Activated CD4-positive, CD25-positive, alpha-beta regulatory T cell treated with anti-CD3 and anti-CD28 coated beads, Interleukin-2, amount 50 U/mL, for 72 hours (primary cell): Measurements from ENCODE around the gene USP21.

Source experiments
- DNase-seq: peaks from one replicate; pipeline ENCODE4 v3.0.0; 2021

The USP21 gene

DNA sequence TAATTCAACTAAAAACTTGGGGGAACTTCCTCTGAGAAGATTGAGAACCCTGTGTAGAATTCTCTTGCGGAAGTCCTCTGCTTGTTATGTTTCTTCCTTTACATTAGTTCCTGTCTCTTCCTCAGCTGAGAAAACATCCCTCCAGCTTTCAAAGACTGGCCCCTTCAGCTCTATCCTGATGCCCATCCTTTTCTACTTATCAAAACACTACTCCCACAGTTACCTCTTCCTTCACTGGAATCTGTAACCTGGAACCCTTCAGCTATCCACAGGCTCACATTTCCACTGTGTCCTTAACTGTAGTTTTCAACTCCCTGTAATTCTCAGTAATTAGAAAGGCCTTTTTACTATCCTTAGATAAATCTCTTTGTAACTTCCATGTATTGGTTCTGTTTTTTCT, 20.9 kb upstream of the USP21 start:
- no peak for DNase-seq

DNA sequence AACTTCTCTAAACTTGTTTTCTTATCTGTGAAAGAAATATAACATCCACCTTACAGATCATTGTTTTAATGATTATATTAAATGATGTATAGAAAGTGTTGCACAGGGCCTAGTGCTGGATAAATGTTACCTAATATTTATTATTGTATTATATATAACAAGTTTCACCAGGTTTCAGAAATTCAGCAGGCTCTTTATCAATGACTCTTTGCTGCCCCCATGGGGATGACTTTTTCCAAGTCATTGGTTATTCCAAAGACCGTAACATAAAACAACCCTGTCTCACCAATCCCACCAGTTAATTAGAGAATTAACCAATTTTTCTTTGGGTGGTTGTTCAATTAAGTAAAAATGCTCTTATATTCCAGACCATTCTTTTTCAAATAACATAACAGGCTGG, 19.5 kb upstream of the USP21 start:
- DNase-seq: no peak

DNA sequence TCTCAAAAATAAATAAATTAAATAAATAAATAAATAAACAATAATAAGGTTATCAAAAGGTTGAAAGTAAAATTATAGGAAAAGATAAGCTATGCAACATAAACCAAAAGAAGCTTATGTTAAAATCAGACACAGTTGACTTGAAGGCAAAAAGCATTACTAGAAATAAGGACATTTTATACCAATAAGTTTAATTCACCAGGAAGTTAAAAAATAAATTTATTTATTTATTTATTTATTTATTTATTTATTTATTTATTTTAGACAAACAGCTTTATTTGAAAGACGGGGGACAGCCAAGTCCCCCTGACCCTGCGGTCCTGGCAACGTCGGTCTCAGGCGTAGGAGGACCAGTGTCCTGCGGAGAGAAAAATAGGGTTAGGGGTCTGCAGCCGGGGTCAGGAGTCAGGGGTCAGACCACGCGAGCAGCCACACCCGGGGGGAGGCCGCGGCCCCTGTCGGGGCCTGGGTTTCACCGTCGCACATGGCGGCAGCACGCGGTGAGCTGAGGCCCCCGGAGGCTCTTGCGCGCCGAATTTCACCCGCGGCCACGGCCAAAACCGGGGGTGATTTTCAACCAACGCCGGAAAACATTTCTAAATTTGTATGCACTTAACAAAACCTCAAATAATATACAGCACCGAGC, 18.4 kb upstream of the USP21 start:
- no peak for DNase-seq

DNA sequence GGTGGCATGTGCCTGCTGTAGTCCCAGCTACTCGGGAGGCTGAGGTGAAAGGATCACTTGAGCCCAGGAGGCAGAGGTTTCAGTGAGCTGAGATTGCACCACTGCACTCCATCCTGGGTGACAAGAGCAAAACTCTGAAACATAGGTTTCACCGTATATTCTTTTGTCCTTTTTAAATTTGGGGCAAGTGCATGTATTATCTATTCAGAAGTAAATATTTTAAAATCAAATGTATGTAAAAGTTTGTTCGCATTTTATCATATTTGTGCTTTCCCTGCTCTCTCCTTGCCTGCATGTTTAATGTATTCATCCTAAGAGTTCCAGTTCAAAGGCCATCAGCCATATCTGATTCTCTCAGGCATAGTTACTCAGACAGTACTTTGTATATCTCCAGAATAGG, 13.5 kb upstream of the USP21 start:
- DNase-seq: no peak

DNA sequence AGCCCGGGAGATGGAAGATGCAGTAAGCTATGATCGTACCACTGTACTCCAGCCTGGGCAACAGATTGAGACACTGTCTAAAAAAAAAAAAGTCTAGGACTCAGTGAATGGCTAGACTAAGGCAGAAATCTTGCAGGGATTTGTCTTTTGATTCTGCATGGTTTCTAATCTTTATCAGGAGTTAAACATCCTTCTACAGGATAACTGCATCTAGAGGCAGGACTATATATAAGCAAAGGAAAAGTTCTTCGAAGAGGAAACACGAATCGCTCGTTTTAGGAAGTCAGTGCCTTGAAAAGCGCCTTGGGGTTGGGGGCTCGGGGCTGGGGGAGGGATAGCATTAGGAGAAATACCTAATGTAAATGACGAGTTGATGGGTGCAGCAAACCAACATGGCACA, 6.1 kb upstream of the USP21 start:
- no peak for DNase-seq

DNA sequence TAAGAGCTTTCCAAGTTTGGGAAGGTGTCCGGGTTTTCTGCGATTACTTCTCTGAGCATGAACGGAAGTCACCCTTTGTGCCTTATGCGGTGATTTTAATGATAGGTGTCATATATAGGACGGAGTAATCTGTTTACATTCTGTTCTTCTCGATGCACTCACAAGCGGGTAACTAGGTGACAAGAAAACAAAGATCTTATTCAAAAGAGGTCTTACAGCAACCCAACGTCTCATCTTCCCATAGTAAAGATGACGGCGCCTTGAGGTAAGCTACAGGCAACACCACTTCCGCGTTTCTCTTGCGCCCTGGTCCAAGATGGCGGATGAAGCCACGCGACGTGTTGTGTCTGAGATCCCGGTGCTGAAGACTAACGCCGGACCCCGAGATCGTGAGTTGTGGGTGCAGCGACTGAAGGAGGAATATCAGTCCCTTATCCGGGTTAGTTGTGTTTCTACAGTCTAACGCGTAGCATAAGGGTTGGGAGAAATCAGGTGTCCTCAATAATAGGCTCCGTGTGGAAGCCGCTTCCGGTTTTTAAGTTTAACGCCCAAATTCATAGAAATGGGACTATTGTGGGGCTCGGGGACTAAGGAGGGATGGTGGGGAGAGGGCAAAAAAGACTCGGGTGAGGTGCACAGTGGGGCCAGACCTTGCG, 5.5 kb upstream of the USP21 start, which contains the start of gene UFC1:
UFC1 (plus strand) TSS at position 297 of the 656 bp plus-strand sequence; CDS start at position 317, 20 bp downstream.
- DNase-seq: peak; percentile 80

DNA sequence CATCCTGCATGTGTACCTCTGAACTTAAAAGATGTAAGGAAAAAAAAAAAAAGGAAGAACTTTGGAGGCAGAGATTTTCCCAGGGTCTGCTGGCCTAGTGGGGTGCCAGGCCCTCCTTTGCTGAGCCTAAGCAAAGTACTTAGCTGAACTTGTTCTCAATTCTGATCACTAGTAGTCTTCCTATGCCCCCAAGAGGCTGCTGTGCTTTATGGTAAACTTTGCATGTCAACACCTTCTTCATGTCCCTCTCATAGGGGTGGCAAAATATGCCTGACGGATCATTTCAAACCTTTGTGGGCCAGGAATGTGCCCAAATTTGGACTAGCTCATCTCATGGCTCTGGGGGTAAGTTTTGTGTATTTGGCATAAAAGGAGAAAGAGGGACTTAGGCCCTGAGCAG, 1.4 kb upstream of the USP21 start:
- no peak for DNase-seq

DNA sequence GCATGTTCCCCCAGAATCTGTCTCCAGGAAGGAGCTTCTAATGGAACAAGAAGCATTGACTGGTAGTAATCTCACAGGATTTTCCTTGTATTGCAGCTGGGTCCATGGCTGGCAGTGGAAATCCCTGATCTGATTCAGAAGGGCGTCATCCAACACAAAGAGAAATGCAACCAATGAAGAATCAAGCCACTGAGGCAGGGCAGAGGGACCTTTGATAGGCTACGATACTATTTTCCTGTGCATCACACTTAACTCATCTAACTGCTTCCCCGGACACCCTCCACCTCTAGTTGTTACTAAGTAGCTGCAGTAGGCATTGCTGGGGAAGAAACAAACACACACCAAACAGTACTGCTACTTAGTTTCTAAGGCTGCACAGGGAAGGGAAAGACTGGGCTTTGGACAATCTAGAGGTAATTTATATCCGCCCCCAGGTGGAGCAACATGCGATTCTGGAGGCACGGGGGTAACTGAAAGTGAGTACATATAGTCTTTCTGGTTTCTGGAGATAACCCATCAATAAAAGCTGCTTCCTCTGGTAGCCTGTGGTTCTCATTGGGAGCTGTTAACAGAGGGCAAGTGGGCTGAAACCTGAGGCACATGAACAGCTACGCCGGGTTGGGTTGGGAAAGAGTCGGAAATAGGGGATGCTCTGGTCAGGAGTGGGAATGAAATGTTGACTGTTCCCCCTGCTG, 837 bp upstream of the USP21 start:
- DNase-seq: no peak

DNA sequence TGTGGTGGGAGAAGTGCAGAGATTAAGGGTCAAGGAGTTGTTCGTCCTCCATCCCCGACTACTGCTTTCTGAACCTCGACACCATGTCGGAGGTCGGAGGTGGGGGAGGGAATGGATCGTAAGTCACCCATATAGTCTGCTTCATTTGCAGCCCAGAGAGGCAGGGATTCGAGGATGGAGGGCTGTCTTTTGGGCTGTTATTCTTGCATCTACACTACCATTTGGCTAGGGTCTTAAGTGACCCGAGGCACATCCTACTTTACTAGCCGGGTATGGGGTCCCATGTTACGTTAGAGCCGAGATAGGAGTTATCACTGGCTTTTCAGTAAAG, 578 bp downstream of the USP21 start:
- no peak for DNase-seq

DNA sequence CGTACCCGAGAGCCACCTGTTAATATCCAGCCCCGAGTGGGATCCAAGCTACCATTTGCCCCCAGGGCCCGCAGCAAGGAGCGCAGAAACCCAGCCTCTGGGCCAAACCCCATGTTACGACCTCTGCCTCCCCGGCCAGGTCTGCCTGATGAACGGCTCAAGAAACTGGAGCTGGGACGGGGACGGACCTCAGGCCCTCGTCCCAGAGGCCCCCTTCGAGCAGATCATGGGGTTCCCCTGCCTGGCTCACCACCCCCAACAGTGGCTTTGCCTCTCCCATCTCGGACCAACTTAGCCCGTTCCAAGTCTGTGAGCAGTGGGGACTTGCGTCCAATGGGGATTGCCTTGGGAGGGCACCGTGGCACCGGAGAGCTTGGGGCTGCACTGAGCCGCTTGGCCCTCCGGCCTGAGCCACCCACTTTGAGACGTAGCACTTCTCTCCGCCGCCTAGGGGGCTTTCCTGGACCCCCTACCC, 1.4 kb downstream of the USP21 start:
- no peak for DNase-seq

DNA sequence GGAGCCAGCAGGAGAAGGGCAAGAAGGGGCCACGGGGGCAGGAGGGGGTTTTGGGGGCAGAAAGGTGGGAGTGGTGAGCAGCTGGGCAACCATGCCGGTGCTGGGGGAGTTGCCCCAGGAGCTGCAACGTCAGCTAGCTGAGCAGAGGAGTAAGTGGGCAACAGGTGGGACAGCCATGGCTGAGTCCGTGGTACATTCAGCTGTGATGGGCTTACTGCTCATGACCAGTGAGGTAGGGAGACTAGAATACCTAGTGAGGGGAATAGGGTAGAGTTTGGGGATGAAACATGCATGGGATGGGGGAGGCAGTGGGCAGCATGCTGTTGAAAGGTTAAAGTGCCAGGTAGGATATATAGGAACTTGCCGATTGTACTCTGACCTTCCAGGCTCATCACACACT, 2.4 kb downstream of the USP21 start:
- DNase-seq: no peak

DNA sequence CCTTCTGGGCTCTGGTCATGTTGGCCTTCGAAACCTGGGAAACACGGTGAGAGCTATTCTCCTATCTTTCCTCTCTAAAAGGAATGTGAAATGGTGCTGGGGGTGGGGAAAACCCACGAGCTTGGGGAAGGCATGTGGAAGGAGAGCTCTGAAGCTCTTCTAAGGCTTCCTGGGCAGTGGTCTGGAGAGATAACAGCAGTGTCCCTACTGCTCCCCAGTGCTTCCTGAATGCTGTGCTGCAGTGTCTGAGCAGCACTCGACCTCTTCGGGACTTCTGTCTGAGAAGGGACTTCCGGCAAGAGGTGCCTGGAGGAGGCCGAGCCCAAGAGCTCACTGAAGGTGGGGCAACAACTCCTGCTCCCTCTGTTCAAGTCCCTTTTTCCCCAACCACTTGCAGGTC, 2.8 kb downstream of the USP21 start:
- no peak for DNase-seq

DNA sequence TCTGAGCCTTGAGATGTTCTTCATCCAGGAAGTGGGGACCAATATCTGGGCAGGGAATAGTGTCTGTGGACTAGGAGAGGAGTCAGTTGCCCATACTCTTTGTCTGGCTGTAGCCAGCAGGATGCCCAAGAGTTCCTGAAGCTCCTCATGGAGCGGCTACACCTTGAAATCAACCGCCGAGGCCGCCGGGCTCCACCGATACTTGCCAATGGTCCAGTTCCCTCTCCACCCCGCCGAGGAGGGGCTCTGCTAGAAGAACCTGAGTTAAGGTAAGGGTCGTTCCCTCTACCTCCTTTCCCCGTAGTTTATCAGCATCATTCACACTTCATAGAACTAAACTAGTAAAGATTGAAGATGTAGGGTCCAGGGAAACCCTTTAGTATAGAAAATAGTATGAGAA, 3.5 kb downstream of the USP21 start:
- DNase-seq: no peak

DNA sequence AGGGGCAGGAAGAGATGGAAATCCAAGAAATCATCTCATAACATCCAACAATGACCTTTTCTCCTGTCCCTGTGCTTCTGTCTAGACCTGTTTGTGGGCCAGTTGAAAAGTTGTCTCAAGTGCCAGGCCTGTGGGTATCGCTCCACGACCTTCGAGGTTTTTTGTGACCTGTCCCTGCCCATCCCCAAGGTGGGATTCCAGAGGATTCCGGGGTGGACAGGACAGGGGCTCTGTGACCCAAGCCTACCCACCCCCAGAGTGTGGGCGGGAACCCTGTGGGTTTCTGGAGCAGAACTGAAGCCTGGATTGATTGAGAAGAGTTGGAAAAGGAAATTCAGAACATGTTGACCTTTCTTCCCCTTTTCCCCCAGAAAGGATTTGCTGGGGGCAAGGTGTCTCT, 4.5 kb downstream of the USP21 start:
- no peak for DNase-seq

DNA sequence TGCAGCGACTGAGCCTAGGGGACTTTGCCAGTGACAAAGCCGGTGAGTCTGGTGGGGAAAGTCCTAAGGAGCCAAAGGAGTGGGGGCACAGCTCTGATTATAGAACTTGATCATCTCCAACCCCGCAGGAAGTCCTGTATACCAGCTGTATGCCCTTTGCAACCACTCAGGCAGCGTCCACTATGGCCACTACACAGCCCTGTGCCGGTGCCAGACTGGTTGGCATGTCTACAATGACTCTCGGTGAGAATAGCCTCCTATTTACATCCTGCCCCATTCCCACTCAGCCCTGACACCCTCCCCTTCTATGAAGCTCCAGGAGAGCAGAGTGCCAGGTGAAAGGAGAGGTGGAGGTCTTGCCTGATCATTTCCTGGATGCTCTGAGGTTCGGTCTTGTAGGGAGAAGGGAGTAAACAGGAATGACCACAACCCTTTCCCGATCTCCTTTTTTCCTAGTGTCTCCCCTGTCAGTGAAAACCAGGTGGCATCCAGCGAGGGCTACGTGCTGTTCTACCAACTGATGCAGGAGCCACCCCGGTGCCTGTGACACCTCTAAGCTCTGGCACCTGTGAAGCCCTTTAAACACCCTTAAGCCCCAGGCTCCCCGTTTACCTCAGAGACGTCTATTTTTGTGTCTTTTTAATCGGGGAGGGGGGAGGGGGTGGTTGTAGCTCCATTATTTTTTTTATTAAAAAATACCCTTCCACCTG, 5.8 kb downstream of the USP21 start:
- DNase-seq: no peak

DNA sequence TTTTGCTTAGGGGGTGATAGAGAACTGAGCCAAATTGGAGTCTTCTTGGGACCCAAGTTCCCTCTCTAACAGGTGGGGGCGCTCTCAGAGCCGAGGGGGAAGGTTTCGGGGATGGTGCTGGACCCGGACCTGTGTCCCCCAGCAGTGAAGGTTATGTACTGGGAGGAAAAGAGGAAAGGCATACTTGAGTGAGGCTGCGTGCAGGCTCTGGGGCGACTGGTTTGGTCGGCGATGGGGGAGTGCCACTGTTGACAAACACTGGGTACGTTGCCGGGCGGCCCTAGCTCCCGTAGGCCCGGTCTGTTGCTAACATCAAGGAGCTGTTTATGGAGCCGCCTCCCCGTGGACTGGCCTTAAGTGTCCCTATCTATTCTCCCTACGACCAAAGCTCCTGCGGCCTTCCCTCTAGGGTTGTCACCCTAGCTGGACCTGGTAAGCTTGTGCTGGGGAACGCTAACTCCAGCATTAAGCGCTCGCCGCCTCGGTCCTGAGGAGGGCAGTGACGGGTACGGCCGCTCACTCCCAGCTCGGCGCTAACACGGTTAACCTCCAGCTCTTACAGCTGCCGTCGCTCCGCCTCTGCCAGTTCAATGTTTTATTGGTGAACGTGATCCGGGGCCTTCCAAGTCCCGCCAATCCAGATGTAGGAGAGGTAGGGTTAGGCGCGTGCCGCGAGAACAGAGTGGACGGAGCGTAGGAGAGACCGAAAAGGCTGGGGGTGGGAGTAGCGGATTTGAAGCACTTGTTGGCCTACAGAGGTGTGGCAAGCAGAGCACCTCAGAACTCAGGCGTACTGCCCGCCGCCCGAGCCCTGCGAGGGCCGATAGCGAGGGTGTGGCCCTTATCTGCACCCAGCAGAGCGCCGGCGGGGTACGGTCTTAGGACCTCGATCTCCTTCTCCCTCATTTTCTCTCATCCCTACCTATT, 6.7 kb downstream of the USP21 start, which contains the start of gene PPOX:
PPOX (plus strand) TSS at position 685 of the 927 bp plus-strand sequence. CDS start 422 bp downstream, outside the sequence.
- DNase-seq: peak; percentile 87

DNA sequence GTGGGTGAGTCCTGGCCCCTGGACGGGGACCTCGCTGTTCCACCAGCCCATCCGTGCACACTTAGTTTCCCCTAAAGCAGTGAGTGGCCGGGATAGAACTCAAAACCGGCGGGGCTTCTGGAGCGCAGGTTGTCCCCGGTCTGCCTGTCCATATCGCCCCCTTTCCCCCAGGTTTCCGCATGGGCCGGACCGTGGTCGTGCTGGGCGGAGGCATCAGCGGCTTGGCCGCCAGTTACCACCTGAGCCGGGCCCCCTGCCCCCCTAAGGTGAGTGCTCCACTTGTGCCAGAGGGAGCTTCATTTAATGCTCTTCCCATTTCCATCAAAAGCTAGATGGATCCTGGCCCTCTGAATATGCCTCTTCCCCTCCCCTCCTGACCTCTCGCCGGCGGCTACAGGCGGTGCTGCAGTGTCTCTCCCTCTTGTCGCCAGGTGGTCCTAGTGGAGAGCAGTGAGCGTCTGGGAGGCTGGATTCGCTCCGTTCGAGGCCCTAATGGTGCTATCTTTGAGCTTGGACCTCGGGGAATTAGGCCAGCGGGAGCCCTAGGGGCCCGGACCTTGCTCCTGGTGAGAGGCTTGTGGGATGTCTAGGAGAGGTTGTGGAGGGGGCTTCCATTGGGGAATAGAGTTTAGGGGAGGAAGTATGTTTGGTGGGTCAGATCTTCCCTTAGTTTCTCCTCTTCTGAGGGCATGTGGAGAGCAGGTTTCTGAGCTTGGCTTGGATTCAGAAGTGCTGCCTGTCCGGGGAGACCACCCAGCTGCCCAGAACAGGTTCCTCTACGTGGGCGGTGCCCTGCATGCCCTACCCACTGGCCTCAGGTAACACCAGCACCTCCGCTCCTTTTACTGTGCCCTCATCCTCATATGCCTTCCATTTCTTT, 7.6 kb downstream of the USP21 start:
- no peak for DNase-seq

DNA sequence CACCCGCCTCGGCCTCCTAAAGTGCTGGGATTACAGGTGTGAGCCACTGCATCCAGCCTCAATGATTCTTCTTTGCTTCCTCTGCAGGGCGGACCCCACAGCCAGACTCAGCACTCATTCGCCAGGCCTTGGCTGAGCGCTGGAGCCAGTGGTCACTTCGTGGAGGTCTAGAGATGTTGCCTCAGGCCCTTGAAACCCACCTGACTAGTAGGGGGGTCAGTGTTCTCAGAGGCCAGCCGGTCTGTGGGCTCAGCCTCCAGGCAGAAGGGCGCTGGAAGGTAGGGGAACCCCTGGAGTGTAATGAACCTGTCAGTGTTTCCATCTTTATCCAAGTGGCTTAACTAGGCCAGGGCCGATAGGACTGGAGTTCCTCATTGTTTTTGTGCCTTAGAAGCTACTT, 9.6 kb downstream of the USP21 start:
- no peak for DNase-seq

DNA sequence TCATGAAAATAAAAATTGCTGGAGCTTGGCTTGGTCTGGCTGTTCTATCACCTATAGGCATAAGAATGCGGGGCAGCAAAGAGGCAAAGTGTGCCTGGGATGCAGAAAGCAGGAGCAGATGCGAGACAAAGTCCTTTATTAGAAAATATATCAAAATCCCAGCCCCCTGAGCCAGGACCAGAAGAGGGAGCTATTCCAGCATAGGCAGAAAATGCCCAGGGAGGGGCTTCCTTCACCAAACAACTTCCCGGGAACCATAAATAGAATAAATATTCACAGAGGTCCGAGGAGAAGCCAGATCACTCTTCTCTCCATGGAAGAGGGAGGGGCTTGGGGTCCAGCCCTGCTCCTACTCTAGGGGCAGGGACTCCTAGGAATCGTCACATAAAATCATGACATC, 11.9 kb downstream of the USP21 start:
- DNase-seq: no peak

DNA sequence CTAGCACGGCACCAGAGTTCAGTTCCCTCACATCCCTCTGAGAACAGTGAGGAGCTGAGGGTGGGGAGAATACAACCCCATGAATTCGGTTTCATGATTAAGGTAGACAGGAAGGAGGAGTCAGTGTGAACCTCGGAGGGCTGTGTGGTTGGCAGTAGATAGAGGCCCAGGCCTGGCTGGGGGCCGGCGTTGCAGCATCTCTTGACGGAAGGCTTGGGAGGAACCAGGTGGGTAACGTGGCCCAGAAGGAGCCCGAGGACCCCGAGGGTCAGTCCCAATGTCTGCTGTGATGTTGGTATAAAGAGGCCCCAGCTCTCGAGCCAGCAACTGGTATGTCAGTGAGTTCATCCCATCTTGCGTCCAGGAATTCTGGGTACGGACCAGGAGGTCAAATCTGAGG, 12.4 kb downstream of the USP21 start:
- no peak for DNase-seq

DNA sequence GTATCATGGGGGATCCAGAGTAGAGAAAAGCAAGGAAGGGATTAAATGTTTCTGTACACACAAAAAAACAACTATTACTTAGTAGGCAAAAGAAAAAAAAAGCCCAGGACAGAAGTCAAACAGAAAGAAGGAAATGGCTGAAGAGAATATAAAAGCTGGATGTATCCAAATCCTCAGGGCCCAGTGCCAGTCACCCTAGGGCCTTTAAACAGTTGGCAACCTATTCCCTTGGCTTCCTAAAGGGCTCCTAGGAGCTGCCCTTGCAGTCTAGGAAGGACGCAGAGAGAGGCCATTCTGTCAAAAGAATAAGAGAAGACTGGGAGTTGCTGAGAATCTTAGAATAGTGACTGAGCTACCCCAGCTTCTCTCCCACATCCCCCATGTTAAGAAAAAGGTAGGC, 13.0 kb downstream of the USP21 start:
- no peak for DNase-seq
